ENCODE results near the gene CAPN11. TPM values are rescaled to one million over a fixed set of nuclear protein-coding genes. Genes with fewer than 3 reads are reported as not detected.

CAPN11 gene
- total RNA-seq, 1 donor from 2014 or later, result not detected

DNA sequence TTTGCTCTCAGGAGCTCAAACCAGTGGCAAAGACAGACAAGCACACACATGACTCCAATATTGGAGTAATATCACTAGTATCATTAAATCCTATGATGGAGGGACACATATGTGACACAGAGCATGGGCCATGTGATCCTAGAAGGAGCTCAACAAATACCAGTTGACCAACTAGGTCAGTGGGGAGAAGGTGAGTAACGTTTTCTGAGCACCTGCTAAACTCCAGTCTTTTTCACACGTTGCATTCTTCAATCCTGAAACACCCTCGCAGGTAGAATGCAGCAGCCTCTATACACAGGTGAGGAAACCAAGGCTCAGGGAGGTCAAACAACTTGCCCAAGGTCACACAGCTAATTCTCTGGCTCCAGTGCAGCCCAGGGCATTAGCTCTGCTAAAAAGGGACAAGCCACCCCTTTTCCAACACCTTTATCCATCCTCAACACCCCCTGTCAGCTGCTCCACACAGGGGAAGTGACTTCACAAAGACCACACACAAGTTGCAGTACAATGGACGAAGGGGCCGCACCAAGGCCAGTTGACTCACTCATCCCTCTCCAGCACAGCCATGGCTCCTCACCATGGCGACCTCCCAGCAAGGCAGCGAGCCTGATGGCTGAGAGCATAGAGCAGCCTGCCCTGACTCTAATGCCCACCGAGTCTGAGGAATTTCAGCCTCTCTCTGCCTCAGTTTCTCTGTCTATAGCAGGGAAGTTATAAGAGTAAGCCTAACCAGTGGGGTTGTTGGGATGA, 4.4 kb downstream of the CAPN11 start:
- Mint-ChIP-seq H3K4me1 (no peaks in the 10 kb centered on the region), H3K27me3 (peaks cover 27% of the 10 kb centered on the region), H3K4me3 (no peak overlapping the region), H3K36me3 (ENCODE audit: low read depth) (no peaks in the 10 kb centered on the region), H3K9me3 (no peaks in the 10 kb centered on the region), H3K27ac (no peak overlapping the region)
- CTCF ChIA-PET, result interaction anchor here (1.0 kb wide), 1 partner anchor 65 kb away, joined by 3 read pairs; no protein-coding TSS in a partner anchor
- TF ChIP-seq CTCF (IDR thresholded peaks at IDR 0.05), result no peak
- intact Hi-C loops (cut with micrococcal nuclease), result no loop called here
- POLR2A ChIA-PET, result no interaction called here
- ATAC-seq (ENCODE audit: low read depth) (no peak), DNase-seq (no peak)

- ATAC-seq (ENCODE audit: low read depth) (no peak), DNase-seq (no peak)
- intact Hi-C loops (cut with micrococcal nuclease), result no loop called here
- Mint-ChIP-seq H3K27ac (no peak overlapping the region), H3K9me3 (no peaks in the 10 kb centered on the region), H3K27me3 (peaks cover 31% of the 10 kb centered on the region), H3K4me1 (no peaks in the 10 kb centered on the region), H3K4me3 (no peak overlapping the region), H3K36me3 (ENCODE audit: low read depth) (no peaks in the 10 kb centered on the region)
- CTCF ChIA-PET, result no interaction called here
- POLR2A ChIA-PET, result no interaction called here
- TF ChIP-seq CTCF (IDR thresholded peaks at IDR 0.05), result no peak
Measured at GRCh38 chr6:44166116-44166515, 7.5 kb downstream of the CAPN11 start.

DNA sequence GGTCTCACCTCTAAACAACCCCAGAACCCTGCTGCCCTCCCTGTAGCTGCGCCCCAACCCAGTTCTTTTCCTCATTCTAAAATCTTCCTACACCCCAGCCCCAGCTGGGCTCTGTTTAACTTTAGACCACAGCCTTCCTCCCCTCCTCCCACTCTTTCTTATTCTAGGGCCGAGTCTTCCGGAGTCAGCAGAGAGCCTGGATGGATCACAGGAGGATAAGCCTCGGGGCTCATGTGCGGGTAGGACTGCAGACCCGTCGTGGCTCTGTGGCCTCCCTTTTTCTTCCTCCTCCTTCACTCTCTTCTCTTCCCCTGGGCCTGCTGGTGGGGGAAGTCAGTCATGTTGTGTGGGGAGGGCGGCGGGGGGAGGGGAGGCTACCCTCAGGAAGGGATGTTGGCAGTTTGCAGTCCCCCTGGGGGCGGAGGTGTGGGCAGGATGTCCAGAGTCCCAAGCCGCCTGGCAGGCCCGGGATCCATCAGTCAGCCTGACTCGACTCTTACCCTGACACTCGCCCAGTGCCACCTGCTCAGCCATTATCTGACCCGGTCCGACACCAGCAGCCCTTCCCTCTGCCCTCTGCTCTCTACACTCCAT, 8.1 kb downstream of the CAPN11 start:
- ChIA-PET CTCF (no interaction called here), POLR2A (no interaction called here)
- Mint-ChIP-seq H3K4me1 (no peaks in the 10 kb centered on the region), H3K27me3 (peaks cover 31% of the 10 kb centered on the region), H3K36me3 (ENCODE audit: low read depth) (no peaks in the 10 kb centered on the region), H3K9me3 (no peaks in the 10 kb centered on the region), H3K27ac (no peak overlapping the region), H3K4me3 (no peak overlapping the region)
- ATAC-seq (ENCODE audit: low read depth) (no peak), DNase-seq (no peak)
- TF ChIP-seq CTCF (IDR thresholded peaks at IDR 0.05), result no peak
- intact Hi-C loops (cut with micrococcal nuclease), result no loop called here

- Mint-ChIP-seq H3K36me3 (ENCODE audit: low read depth) (no peaks in the 10 kb centered on the region), H3K27ac (no peak overlapping the region), H3K4me3 (no peak overlapping the region), H3K27me3 (peaks cover 29% of the 10 kb centered on the region), H3K4me1 (no peaks in the 10 kb centered on the region), H3K9me3 (no peaks in the 10 kb centered on the region)
- DNase-seq, result no peak
- CTCF ChIA-PET, result interaction anchor here (0.6 kb wide), 1 partner anchor 37 kb away, joined by 3 read pairs; no protein-coding TSS in a partner anchor
- ATAC-seq (ENCODE audit: low read depth), result no peak
- intact Hi-C loops (cut with micrococcal nuclease), result no loop called here
- TF ChIP-seq CTCF (IDR thresholded peaks at IDR 0.05), result no peak
- POLR2A ChIA-PET, result no interaction called here
Measured at GRCh38 chr6:44167567-44167966, 8.9 kb downstream of the CAPN11 start.

DNA sequence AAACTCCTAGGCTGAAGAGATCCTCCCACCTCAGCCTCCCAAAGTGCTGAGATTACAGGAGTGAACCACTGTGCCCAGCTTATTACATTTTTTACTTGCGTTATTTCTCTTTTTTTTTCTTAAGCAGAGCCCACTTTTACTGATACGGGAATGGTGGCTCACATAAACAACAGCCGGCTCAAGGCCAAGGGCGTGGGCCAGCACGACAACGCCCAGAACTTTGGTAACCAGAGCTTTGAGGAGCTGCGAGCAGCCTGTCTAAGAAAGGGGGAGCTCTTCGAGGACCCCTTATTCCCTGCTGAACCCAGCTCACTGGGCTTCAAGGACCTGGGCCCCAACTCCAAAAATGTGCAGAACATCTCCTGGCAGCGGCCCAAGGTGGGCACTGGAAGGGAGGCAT, 10.5 kb downstream of the CAPN11 start:
- POLR2A ChIA-PET, result interaction anchor here (0.6 to 0.7 kb wide), 2 partner anchors 71 to 88 kb away, joined by 3 read pairs; no protein-coding TSS in a partner anchor
- no peak for ATAC-seq (ENCODE audit: low read depth)

More for the DNA sequence above, 10.5 kb downstream of the CAPN11 start:
- DNase-seq, result no peak
- no peaks in the 10 kb centered on the region for H3K36me3 Mint-ChIP-seq (ENCODE audit: low read depth)
- intact Hi-C loops (cut with micrococcal nuclease), result no loop called here
- TF ChIP-seq CTCF (IDR thresholded peaks at IDR 0.05), result no peak
- H3K4me3 Mint-ChIP-seq, result no peak overlapping the region
- H3K4me1 Mint-ChIP-seq, result peaks cover 2% of the 10 kb centered on the region
- no peaks in the 10 kb centered on the region for H3K9me3 Mint-ChIP-seq
- peaks cover 28% of the 10 kb centered on the region for H3K27me3 Mint-ChIP-seq
- no peak overlapping the region for H3K27ac Mint-ChIP-seq
- CTCF ChIA-PET, result interaction anchor here (0.6 to 1.4 kb wide), 5 partner anchors 11 to 167 kb away, joined by 3 to 5 read pairs (median 3); partner anchors contain the start of gene CAPN11
